HG02885 (cell line): ENCODE data around the gene PLEKHM3.
"Not testable (repeated sequence)": the region's sequence is repeated elsewhere in the genome, so short reads cannot be mapped to it uniquely, and the experiment has no call there.

Experiments
- ATAC-seq: cut with Tn5 transposase; IDR thresholded peaks from one replicate; pipeline ENCODE4 v1.9.1; 2021; ENCODE audit warnings: mild to moderate bottlenecking; ENCODE audit not compliant: unreplicated experiment, poor library complexity

The PLEKHM3 gene

GRCh38 chr2:207811658-207812057, 213.7 kb downstream of the PLEKHM3 start:
- ATAC-seq: not testable (repeated sequence)

DNA sequence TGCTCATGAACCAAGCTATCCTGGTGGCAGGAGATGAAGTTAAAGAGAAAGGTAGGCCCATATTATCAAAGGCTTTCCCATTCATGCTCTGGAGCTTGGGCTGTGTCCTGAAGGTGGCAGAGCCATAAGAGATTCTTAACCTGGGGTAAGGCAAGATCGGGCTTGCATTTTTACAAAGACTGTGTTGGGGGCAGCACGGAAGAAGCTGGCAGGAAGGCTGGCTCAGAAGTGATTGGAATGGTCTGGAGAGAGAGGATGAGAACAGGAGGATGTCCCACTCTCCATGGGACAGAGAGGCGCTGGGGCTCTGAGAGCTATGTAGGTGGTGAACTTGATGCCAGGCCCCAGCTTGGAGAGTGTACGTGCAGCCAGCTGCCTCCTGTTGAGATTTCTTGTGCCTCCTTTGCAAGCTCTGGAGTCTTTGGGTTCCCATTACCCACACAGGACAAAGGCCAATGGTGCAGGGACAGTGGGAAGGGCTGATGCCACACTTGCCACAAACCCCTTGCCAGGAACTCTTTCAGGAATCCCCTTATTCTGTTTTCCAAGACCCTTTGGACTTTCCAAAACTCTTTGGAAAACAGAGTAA, 215.0 kb downstream of the PLEKHM3 start:
- ATAC-seq: no peak

GRCh38 chr2:207808119-207808518, 217.2 kb downstream of the PLEKHM3 start:
- ATAC-seq: no peak

GRCh38 chr2:207807516-207807915, 217.8 kb downstream of the PLEKHM3 start:
- peak; percentile 77 for ATAC-seq

GRCh38 chr2:207805566-207806226, 219.6 kb downstream of the PLEKHM3 start:
- ATAC-seq: no peak

- no peak for ATAC-seq
Measured at GRCh38 chr2:207802650-207803049, 222.7 kb downstream of the PLEKHM3 start.

- ATAC-seq: no peak
Measured at GRCh38 chr2:207801259-207801658, 224.1 kb downstream of the PLEKHM3 start.

DNA sequence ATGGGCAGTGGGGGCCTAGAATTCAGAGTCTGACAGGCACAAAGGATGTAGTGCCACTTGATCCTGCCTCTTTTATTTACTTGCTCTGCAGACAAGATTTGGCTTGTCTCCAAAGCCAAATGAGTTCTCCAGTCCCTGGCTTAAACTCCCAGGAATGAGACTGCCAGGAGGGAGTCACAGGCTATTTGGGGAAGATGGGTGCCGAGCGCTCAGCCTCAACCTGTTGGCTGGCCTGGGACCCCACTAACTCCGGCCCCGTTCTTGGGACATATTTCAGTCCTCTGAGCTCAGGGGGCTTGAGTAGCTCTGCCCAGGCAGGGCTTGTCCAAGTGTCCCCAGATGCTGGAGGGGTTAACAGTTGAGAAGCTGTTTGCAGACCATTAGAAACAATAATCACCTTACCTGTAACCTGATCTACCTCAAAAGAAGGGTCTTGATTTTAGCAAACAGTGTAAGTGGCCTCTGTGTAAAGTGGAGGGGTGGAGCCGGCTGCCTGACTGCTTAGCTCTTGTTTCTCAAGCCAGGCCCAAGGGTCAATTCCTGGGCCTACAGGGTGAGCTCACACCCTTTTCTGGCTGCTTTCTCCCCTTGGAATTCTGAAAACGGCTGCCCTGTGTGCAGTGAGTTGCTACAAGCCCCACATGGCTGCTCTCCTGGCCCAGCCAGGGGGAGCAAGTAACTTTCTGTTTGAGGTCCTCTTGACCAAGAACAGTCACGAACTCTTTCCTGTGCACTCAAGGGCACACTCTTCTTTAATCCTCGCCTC, 228.6 kb downstream of the PLEKHM3 start:
- no peak for ATAC-seq

GRCh38 chr2:207792244-207792785, 233.0 kb downstream of the PLEKHM3 start:
- ATAC-seq: peak; percentile 46

GRCh38 chr2:207791579-207792243, 233.6 kb downstream of the PLEKHM3 start:
- no peak for ATAC-seq

GRCh38 chr2:207790898-207791297, 234.4 kb downstream of the PLEKHM3 start:
- ATAC-seq: no peak

- ATAC-seq: no peak
Measured at GRCh38 chr2:207787800-207788199, 237.5 kb downstream of the PLEKHM3 start.

- ATAC-seq: no peak
Measured at GRCh38 chr2:207787017-207787416, 238.3 kb downstream of the PLEKHM3 start.

- ATAC-seq: no peak
Measured at GRCh38 chr2:207784898-207785297, 240.4 kb downstream of the PLEKHM3 start.

- ATAC-seq: no peak
Measured at GRCh38 chr2:207783514-207783913, 241.8 kb downstream of the PLEKHM3 start.

DNA sequence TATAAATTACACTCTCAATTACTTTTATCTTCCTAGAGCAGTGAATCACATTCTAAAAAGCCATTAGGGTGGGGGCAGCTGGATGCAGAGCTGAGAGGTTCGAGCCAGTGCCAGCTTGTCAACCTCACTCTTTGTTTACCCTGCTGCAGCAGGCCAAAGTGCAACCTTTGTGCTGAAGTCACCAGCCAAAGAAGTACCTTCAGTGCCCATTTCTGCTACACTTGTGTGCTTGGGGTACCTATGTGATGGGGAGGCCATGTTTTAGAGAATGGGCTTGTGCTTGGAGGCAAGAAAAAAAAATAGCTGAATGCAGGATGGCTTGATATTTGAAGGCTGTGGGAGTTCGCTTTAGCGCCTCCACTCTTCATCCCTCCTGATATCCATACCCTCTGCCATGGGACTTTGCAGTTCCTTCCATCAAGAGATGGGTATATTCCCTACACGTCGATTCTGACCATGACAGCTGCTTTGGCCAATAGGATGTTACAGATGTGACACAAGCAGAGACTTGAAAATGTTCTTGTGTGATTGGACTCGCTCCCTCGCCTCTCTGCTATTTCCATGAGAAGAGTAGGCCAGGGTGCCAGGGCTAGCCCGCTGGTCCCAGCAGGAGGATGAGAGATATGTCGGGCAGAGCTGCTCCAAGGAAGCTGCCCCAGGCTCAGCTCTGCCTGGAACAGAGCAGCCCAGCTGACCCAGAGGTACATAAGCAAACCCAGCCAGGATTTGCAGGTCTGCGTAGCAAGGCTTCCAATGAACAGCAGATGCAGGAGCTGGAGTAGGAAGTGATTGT, 242.9 kb downstream of the PLEKHM3 start:
- no peak for ATAC-seq

DNA sequence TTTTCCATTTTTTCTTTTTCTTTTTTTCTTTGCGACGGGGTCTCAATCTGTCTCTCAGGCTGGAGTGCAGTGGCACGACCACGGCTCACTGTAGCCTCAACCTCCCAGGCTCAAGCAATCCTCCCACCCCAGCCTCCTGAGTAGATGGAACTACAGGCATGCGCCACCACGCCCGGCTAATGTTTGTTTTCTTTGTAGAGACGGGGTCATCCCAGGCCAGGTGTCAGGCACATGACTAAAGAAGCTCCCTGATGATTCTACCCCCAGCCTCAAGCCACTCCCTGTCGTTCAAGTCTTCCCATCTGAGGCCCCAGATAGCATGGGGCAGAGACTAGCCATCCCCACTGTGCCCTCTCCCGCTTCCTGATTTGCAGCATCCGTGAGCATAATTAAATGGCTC, 245.8 kb downstream of the PLEKHM3 start:
- ATAC-seq: no peak

DNA sequence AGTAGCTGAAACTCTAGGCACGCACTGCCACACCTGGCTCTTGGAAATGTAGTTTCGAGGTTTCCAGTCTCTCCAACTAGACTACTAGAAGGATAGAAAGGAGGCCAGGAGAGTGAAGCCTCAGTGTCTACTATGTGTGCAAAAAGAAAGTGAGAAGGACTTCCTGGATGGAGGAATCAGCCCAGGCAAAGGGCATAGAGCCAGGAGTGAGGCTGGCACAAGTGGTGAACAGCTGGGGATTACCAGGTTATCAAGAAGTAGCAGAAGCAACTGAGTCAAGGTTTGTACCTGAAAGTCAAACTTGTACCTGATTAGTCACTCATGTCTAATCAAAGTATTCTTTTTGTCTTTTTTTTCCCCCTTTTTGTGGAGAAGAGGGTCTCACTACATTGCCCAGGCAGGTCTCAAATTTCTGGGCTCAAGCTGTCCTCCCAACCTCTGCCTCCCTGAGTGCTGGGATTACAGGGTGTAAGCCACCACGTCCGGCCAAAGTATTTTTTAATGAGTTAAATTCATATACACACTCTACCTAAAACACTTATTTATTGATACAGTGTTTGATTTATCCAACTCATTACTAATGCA, 246.9 kb downstream of the PLEKHM3 start:
- no peak for ATAC-seq

DNA sequence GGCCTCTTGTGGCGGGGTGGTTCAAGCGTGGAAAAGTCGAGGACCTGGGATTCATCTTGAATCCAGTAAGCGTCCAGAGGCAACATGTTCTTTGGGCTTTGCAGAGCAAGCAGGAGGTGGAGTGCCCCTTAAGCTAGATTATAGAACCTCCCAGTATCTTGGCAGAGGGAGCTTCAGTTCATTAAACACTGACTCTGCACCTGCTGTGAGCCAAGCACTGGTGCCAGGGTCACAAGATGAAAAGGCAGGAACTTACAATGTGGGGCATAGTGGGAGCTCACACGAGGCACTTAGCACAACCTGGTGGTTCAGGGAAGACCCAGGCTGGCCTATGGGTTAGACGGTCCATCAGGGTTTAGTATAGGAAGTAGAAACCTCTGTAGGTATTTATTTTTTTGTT, 248.2 kb downstream of the PLEKHM3 start:
- ATAC-seq: no peak

- ATAC-seq: no peak
Measured at GRCh38 chr2:207775473-207775872, 249.9 kb downstream of the PLEKHM3 start.
